Stomach (tissue), 4 donors: ENCODE measurements around the gene MGAT5.

ENCODE experiments used
- CTCF ChIP-seq, 7 experiments: fragments of 450-650 bp in 4 of 7; fragments of 200-600 bp in 3 of 7; sonication (generic) in 3 of 7; IDR thresholded peaks; one replicate each; pipeline ENCODE4 v1.5.1; 2016 to 2019; ENCODE audit warnings: antibody characterized with exemption in 7 of 7, control low read depth in 2 of 7, mild to moderate bottlenecking in 1 of 7
- EP300 ChIP-seq: sonication (generic); formaldehyde crosslinking; IDR thresholded peaks from one replicate; pipeline ENCODE4 v1.6.1; 2017; ENCODE audit warnings: antibody characterized with exemption
- POLR2A ChIP-seq, 4 donors: fragments of 450-650 bp; IDR thresholded peaks; one replicate each; pipeline ENCODE4 v1.6.1; 2016; ENCODE audit warnings: antibody characterized with exemption in 4 of 4, control low read depth in 2 of 4, mild to moderate bottlenecking in 1 of 4, moderate library complexity in 1 of 4
- POLR2AphosphoS5 ChIP-seq, 3 donors: sonication (generic); formaldehyde crosslinking; IDR thresholded peaks; one replicate each; pipeline ENCODE4 v1.6.1; 2016; ENCODE audit warnings: antibody characterized with exemption in 3 of 3

- no peak for TF ChIP-seq POLR2A (IDR thresholded peaks at IDR 0.05)
- TF ChIP-seq CTCF (IDR thresholded peaks at IDR 0.05) = no peak
- no peak for TF ChIP-seq POLR2AphosphoS5 (IDR thresholded peaks at IDR 0.05)
- no peak for TF ChIP-seq EP300
Measured at GRCh38 chr2:134307334-134307733, 53.5 kb downstream of the MGAT5 start.
